Muscle of arm (tissue), 14 donors: ENCODE results near the gene THAP10. TPM values are rescaled to one million over a fixed set of nuclear protein-coding genes. Genes with fewer than 3 reads are reported as not detected.
"Not testable (repeated sequence)": the region's sequence is repeated elsewhere in the genome, so short reads cannot be mapped to it uniquely, and the experiment has no call there.

ENCODE experiments used
- DNase-seq: peaks from one replicate; pipeline ENCODE4 v3.0.0-alpha.2; 2013
- long read RNA-seq, 11 donors: transcript quantifications; one replicate each; lab custom pipeline, GENCODE V29; 2026
- polyA plus RNA-seq, 12 donors: library from polyadenylated mRNA; unstranded; fragments of 120-200 nt; gene quantifications; one replicate each; pipeline ENCODE4 v1.2.1, GENCODE V29; 2013; ENCODE audit not compliant: insufficient read length in 12 of 12

Gene THAP10
- polyA plus RNA-seq, result 1 to 10 TPM in 10 of 12 donors, not detected in 2; 2.3 to 5.5 (median 3.1) TPM
- long read RNA-seq, donor 1, result 0 reads
- long read RNA-seq, donor 2, partial matches to known transcripts, result 0 of 1 reads
- long read RNA-seq, donor 2, other reads (novel, unspliced or antisense), result 0 of 1 reads
- long read RNA-seq, donor 3, partial matches to known transcripts, result 0 of 1 reads
- long read RNA-seq, donor 3, other reads (novel, unspliced or antisense), result 0 of 1 reads
- long read RNA-seq, donor 4, result 0 reads
- long read RNA-seq, donor 5, partial matches to known transcripts, result 0 of 1 reads
- long read RNA-seq, donor 5, other reads (novel, unspliced or antisense), result 0 of 1 reads
- long read RNA-seq, donor 6, result 0 reads
- long read RNA-seq, donor 7, result 0 reads
- long read RNA-seq, donor 8, partial matches to known transcripts, result 0 of 2 reads
- long read RNA-seq, donor 8, other reads (novel, unspliced or antisense), result 0 of 2 reads
- long read RNA-seq, donor 9, result 0 reads
- long read RNA-seq, donor 10, partial matches to known transcripts, result 0 of 2 reads
- long read RNA-seq, donor 10, other reads (novel, unspliced or antisense), result 0 of 2 reads
- long read RNA-seq, donor 11, partial matches to known transcripts, result 0 of 3 reads
- long read RNA-seq, donor 11, other reads (novel, unspliced or antisense), result 0 of 3 reads

DNA sequence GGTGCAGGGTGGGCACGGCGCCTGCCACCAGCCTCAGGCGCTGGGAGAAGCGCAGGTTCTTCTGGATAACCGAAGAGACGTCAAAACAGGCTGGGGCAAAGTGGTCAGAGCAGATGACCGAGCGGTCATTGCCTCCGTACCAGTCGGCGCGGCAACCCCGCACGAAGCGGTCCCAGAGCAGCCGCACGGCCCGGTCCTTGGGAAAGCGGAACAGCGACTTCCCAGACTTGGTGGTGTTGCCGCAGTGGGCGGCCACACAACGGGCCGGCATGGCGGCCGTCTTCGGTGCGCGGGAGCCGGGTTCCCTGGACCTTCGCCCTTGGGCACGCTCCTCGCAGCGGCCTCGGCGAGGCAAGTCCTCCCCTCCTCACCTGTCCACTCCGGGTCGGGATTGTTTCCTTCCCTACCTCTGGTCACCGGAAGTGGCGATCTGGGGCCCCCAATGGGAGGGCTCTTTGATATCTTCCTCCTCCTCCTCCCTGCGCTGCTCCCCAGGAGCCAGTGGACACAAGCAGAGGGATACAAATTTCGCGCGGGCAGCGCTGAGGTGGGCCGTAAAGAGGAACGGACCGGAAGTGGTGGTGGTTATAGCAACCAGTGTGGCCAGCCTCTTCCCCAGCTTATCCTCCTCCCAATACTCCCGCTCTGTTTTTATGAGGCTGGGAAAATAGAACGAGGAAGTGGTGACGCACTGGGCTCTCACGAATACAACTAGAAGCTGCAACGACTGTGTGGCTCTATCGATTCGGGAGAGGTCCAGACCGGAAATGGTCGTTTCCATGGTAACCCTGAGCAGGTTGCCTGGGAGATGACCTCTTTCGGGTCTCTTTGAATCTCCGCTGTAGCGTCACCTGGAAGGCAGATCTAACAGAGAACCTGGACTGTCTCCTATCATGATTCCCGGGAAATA, at the start of gene THAP10, which contains the start of gene LRRC49:
TSS of gene THAP10 (minus strand) at position 432 of the 910 bp plus-strand sequence. CDS start at position 271, 161 bp downstream.
TSS of gene LRRC49 (plus strand) at position 825 of the 910 bp plus-strand sequence. CDS start at position 894, 69 bp downstream.
- peak; percentile 93 for DNase-seq

GRCh38 chr15:70936326-70936725, 44.1 kb upstream of the THAP10 start:
- DNase-seq, result peak; percentile 17

DNA sequence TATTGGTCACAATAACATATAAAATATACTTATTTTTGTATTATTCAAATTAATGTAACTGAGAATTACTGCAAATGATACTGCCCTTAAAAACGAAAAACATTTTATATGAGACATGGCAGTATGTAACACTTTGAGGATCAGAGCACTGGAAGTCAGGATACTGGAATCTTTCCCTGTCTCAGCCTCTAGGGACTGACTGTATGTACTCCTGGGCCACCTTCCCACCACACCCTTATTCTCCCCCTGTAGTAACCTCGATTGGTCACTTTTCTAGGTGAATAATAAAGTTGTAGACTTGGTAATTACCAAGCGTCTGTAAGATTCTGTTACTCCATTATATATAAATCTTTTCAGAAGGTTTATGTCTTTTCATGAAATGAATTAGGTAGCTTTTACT, 43.4 kb upstream of the THAP10 start:
- no peak for DNase-seq

DNA sequence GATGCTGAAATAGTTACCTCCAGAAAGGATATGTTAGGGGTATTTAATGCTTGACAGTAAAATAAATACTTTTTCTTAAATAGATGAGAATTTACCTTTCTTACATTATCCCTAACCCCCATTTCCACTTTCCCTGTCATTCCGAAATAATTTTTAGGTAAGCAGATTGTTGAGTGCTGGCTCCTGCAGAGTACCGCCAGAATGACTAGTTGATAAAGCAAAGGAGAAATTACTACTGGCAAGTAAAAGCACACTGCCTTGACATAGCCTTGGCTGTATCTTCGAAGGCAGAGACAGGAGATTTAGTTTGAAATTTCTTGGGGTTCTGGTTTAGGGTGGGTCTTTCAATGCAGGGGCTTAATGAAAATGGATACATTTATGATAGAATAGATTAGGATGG, 41.2 kb upstream of the THAP10 start:
- no peak for DNase-seq

- no peak for DNase-seq
These were observed 40.2 kb upstream of the THAP10 start for GRCh38 chr15:70932397-70932796.

DNA sequence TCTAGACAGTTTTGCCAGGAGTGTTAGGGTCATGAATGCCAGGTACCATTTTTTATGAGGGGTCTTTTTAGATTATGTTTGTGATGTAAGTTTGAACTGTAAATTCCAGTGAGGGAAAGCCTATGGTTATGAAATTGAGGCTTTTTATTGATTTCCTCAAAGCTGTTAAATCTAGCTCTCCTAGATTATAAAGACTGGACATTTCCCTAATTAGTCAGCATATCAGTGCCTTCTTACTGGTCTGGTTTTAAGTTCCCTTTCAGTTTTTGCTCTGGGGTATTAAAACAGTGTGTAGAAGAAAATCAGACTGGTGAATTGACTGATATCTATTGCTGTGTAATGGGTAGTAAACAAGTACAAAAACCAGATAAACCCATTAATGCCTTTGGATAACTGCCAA, 39.6 kb upstream of the THAP10 start:
- no peak for DNase-seq

GRCh38 chr15:70926914-70927313, 34.7 kb upstream of the THAP10 start:
- not testable (repeated sequence) for DNase-seq

DNA sequence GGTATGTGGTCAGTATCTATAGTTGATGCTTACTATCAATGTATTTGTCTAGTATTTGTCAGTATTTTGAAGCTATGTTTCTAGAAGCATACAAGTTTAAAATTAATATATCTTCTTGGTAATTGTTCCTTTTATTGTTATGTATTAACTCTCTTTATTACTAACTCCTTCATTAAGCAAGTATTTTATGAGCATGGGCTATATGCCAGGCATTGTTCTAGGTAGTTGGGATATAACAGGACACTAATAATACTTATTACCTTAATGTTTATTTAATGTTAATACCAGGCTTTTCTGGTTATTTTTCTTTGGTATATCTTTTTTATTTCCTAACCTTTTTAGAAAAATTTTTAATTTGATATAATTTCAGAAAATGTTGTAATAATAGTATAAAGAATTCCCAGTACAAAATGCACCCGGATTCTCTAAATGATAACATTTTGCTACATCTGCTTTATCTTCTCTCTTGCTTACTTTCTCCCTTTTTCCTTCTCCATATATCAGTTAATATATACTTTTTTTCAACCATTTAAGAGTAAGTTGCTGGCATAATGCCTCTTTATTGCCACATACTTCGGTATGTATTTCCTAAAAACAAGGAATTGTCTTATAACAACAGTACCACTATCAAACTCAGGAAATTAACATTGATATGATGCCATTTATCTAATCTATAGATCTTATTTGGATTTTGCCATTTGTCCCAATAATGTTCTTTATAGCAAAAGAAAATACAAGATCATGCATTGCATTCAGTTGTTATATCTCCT, 31.3 kb upstream of the THAP10 start:
- DNase-seq, result no peak

DNA sequence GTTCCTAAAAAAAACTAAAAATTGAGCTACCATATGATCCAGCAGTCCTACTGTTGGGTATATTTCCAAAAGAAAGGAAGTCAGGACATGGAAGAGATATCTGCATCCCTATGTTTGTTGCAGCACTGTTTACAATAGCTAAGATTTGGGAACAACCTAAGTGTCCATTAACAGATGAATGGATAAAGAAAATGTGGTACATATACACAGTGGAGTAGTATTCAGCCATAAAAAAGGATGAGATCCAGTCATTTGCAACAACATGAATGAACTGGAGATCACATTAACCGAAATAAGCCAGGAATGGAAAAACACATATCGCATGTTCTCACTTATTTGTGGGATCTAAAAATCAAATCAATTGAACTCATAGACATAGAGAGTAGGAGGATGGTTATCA, 29.9 kb upstream of the THAP10 start:
- DNase-seq, result no peak

DNA sequence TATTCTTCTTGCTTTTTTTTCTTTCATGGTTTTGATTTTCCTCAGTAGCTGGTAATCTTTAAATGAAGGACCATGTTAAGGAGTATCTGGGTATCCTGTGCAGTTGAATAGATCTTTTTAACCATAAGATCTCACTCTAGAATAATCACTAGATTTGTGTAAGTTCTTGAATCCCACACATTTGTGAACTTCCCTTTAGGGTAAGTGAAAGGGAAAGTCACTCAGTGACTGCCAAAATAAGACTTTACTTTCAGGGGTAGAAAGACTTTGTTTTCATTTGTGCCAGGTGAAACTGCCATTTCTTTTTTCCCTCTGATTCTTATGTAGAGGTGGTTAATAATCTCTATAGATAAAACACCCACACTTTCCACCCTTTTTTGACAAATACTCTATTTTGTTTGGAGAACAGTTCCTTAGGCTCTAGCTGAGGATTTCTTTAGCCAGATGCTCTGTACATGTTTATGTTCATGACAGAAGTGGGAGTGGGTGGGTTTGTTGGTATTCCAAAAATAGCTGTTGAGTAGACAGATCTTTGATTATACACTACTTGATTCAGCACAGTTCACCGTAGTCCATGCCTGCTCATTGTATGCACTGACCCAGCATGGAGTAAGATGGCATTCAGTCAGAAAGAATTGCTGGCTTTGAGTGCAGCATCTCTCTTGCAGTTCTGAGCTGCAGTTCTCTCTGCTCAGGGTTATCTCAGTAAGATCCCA, 28.9 kb upstream of the THAP10 start:
- DNase-seq, result no peak

- no peak for DNase-seq
These were observed 25.7 kb upstream of the THAP10 start for GRCh38 chr15:70917955-70918354.

DNA sequence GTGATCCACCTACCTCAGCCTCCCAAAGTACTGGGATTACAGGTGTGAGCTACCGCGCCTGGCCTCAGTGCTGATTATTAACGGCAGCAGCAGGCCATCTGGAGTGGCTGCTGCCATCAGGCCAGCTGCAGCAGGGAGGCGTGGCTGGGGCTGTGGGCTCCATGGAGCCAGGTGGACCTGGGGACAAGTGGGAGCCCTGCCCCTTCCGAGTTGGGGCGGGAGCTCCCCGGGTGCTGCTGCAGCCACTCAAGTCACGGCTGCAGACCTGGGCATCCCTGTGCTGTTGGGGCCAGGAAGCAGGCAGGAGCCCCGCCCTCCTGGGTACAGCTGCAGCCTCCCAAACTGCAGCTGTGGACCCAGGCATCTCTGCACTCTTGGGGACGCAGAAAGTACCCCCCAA, 24.3 kb upstream of the THAP10 start:
- DNase-seq, result no peak

- DNase-seq, result no peak
These were observed 20.0 kb upstream of the THAP10 start for GRCh38 chr15:70912187-70912586.

- no peak for DNase-seq
These were observed 18.7 kb upstream of the THAP10 start for GRCh38 chr15:70910958-70911357.

GRCh38 chr15:70907784-70908471, 15.7 kb upstream of the THAP10 start:
- DNase-seq, result no peak

DNA sequence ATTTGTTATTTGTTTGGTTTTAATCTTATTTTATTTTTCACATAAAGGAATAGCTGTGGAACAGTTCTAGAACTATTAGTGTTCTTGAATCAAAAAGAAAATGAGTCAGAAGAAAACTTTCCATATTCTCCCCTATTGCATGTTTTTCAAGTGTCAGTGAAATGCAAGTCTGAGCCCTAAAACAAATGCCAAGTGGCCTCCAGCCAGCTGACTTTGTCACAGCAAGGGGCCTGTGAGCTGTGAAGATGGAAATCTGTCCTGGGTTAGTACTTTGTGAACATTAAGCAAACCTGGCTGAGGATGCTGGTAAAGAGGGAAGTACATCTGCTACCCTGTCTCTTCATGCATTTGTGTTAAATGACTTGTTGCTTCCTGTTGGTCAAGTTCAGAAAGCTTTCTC, 14.6 kb upstream of the THAP10 start:
- DNase-seq, result no peak

GRCh38 chr15:70902107-70902506, 9.9 kb upstream of the THAP10 start:
- DNase-seq, result no peak

DNA sequence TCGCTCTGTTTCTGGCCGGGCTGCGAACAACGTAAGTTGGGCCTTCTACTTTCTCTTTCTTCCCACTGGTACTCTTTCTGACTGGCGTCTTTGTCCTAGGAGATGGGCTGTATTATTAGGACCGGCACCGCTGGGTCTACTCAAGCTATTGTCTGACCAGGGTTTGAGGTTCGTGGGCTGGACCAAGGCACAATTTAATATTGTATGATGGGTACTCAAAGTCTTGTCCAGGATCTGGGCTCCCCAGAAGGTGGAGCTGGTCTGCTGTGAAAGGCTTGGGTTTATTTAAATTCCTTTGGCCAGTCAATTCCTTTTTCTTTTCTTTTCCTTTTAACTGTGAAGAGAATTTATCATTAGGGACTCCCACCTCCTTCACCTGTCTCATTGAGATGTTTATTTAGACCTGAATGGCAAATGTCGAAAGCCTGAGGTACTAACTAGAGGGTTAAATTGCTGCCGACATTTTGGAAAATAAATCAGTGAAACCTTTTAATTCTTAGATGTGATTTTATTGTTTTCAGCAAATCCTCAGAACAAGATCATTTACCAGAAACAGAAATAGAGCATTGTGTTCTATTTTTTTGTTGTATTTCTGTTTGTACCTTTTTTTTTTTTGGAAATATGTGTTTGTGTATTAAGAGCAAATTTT, 803 bp upstream of the THAP10 start:
- DNase-seq, result no peak

DNA sequence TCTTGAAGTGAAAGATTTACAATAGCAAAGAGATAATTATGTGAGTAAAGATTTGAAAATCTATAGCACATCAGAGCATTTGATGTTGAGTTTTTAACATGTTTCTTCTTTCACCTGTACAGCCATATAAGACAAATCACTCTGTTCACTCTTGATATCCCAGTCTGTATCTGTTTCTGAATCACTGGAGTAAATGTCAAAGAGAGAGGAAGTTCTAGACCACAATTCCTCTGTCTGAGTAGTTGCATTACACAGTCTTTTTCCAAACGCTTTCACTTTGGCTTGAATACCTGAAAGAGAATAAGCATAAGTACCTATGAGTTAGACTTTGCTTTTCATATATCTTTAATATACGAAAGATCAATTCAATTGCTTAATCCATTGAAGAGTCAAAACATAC, 9.9 kb downstream of the THAP10 start:
- no peak for DNase-seq
